Measurements from ENCODE around the gene TMEM220.

- TF ChIP-seq EZH2 (IDR thresholded peaks at IDR 0.05; ENCODE audit: insufficient read depth, poor library complexity, severe bottlenecking) (no peak), EZH2phosphoT487 (IDR thresholded peaks at IDR 0.05; ENCODE audit: insufficient read depth, low read depth) (no peak)
Observed at GRCh38 chr17:10735821-10736220, 6.0 kb upstream of the TMEM220 start.

Measured in GM23248 (cell line).